ENCODE data around the gene GADD45G. TPM values are rescaled to one million over a fixed set of nuclear protein-coding genes. Genes with fewer than 3 reads are reported as not detected.

Gene GADD45G
- polyA plus RNA-seq, 1 donor from 2014 or later, result 161 TPM

- no peak overlapping the region for H3K4me2 ChIP-seq (ENCODE audit: low read length)
- no peaks in the 10 kb centered on the region for H3K36me3 ChIP-seq (ENCODE audit: insufficient read depth, low read length)
- no peak overlapping the region for H3K9ac ChIP-seq (ENCODE audit: low read length)
- H3K9me3 ChIP-seq (ENCODE audit: low read length), result no peaks in the 10 kb centered on the region
- no peaks in the 10 kb centered on the region for H3K27me3 ChIP-seq (ENCODE audit: insufficient read depth, low read depth, low read length)
- no peak overlapping the region for H3K27ac ChIP-seq (ENCODE audit: low read length)
- H3K4me3 ChIP-seq (ENCODE audit: low read length), result no peak overlapping the region
- H3F3A ChIP-seq (ENCODE audit: insufficient read depth, low read length, poor library complexity, severe bottlenecking), result no peaks in the 10 kb centered on the region
- TF ChIP-seq RAD21 (conservative IDR thresholded peaks at IDR 0.05) (no peak), POLR2AphosphoS5 (IDR thresholded peaks at IDR 0.05) (no peak), EZH2 (IDR thresholded peaks at IDR 0.05; ENCODE audit: borderline replicate concordance, insufficient read depth, low read length, poor library complexity, severe bottlenecking) (no peak), MXI1 (conservative IDR thresholded peaks at IDR 0.05; ENCODE audit: poor library complexity, severe bottlenecking) (no peak)
- no peak overlapping the region for H2AFZ ChIP-seq (ENCODE audit: low read depth, low read length)
- H4K20me1 ChIP-seq (ENCODE audit: insufficient read depth), result no peaks in the 10 kb centered on the region
- H3K9me2 ChIP-seq (ENCODE audit: insufficient read depth, low read length), result no peaks in the 10 kb centered on the region
- H3K79me2 ChIP-seq (replicated peaks; ENCODE audit: insufficient read depth, low read length), result no peaks in the 10 kb centered on the region
Measured at GRCh38 chr9:89635816-89636215, 31.0 kb downstream of the GADD45G start.

- no peak overlapping the region for H3K4me3 ChIP-seq (ENCODE audit: low read length)
Measured at GRCh38 chr9:89637787-89638186, 33.0 kb downstream of the GADD45G start.

More at GRCh38 chr9:89637787-89638186, 33.0 kb downstream of the GADD45G start:
- Histone ChIP-seq H2AFZ (ENCODE audit: low read depth, low read length) (no peak overlapping the region), H3K36me3 (ENCODE audit: insufficient read depth, low read length) (no peaks in the 10 kb centered on the region), H3K79me2 (replicated peaks; ENCODE audit: insufficient read depth, low read length) (no peaks in the 10 kb centered on the region), H3K4me2 (ENCODE audit: low read length) (no peak overlapping the region), H4K20me1 (ENCODE audit: insufficient read depth) (no peaks in the 10 kb centered on the region), H3K27me3 (ENCODE audit: insufficient read depth, low read depth, low read length) (no peaks in the 10 kb centered on the region), H3K9me3 (ENCODE audit: low read length) (no peaks in the 10 kb centered on the region), H3K27ac (ENCODE audit: low read length) (no peak overlapping the region), H3K9ac (ENCODE audit: low read length) (no peak overlapping the region), H3K9me2 (ENCODE audit: insufficient read depth, low read length) (no peaks in the 10 kb centered on the region), H3F3A (ENCODE audit: insufficient read depth, low read length, poor library complexity, severe bottlenecking) (no peaks in the 10 kb centered on the region)
- TF ChIP-seq MXI1 (conservative IDR thresholded peaks at IDR 0.05; ENCODE audit: poor library complexity, severe bottlenecking) (no peak), RAD21 (conservative IDR thresholded peaks at IDR 0.05) (no peak), POLR2AphosphoS5 (IDR thresholded peaks at IDR 0.05) (no peak), SMC3 (conservative IDR thresholded peaks at IDR 0.05; ENCODE audit: poor library complexity) (no peak), REST (IDR thresholded peaks at IDR 0.05; ENCODE audit: borderline replicate concordance) (no peak), CTCF (IDR thresholded peaks at IDR 0.05; ENCODE audit: poor library complexity, severe bottlenecking) (no peak), EP300 (conservative IDR thresholded peaks at IDR 0.05; ENCODE audit: poor library complexity, severe bottlenecking) (no peak), EZH2 (IDR thresholded peaks at IDR 0.05; ENCODE audit: borderline replicate concordance, insufficient read depth, low read length, poor library complexity, severe bottlenecking) (no peak), TAF1 (IDR thresholded peaks at IDR 0.05; ENCODE audit: low read depth) (no peak)
